HCT116 (cell line): ENCODE data around the gene ASAP3. TPM values are rescaled to one million over a fixed set of nuclear protein-coding genes. Genes with fewer than 3 reads are reported as not detected.

Experiments used
- ATAC-seq: fragments of 200-7000 bp; cut with Tn5 transposase; 2 replicates; pipeline ENCODE4 v1.9.1; 2020; ENCODE audit warnings: mild to moderate bottlenecking, moderate library complexity
- BruUV-seq: library from RNA; stranded (reverse); fragments of 400-500 nt; replicated peaks from 2 replicates; lab custom pipeline; 2021; lab: Mats Ljungman, UMichigan
- CTCF ChIA-PET: fragments of 300-600 bp; sonication (Branson Sonifier 250); formaldehyde crosslinking; loops from one replicate; lab custom pipeline; 2021; ENCODE audit warnings: antibody characterized with exemption; lab: Charles Lee
- POLR2A ChIA-PET: fragments of 300-600, 350-600 bp; sonication (Branson Sonifier 250); formaldehyde crosslinking; loops from one replicate; lab custom pipeline; 2021; ENCODE audit warnings: antibody characterized with exemption; lab: Charles Lee
- RAD21 ChIA-PET, 2 experiments: fragments of 300-600 bp; sonication (Branson Sonifier 250); formaldehyde crosslinking; loops; one replicate each; lab custom pipeline; 2023; ENCODE audit warnings: low total read pairs in 2 of 2; ENCODE audit not compliant: uncharacterized antibody in 2 of 2, unreplicated experiment in 2 of 2, low non-redundant PET in 1 of 2; lab: Charles Lee
- DNase-seq: peaks from one replicate; pipeline ENCODE4 v3.0.0-alpha.2; 2010; ENCODE audit warnings: low read depth, low spot score
- H2AFZ ChIP-seq: fragments of 200-600 bp; shearing (Covaris generic), sonication (generic); 2 replicates; pipeline ENCODE4 v1.6.1; 2017; ENCODE audit warnings: low read depth, mixed run types, mixed read lengths, antibody characterized with exemption, low read length; ENCODE audit not compliant: poor library complexity, severe bottlenecking
- H3K27ac ChIP-seq: 2 replicates; pipeline ENCODE4 v1.5.1; 2012; ENCODE audit warnings: low read depth, low read length
- H3K27me3 ChIP-seq: fragments of 200-600 bp; sonication (generic); 2 replicates; pipeline ENCODE4 v1.6.1; 2016; ENCODE audit warnings: mixed run types, low read length, mixed read lengths; ENCODE audit not compliant: insufficient read depth
- H3K36me3 ChIP-seq, 2 experiments: fragments of 200-500 bp in 1 of 2; fragments of 200-600 bp in 1 of 2; sonication (Bioruptor generic) in 1 of 2; sonication (generic) in 1 of 2; 2 replicates each; pipeline versions ENCODE4 v1.5.1 to v1.6.1; 2014 to 2016; ENCODE audit warnings: low read length in 2 of 2, inconsistent platforms in 1 of 2, mixed read lengths in 1 of 2, mixed run types in 1 of 2; ENCODE audit not compliant: insufficient read depth in 2 of 2, control insufficient read depth in 1 of 2
- H3K4me1 ChIP-seq, 2 experiments: fragments of 200-600 bp in 1 of 2; sonication (generic) in 1 of 2; 2 replicates each; pipeline versions ENCODE4 v1.5.1 to v1.6.1; 2012 to 2017; ENCODE audit warnings: low read length in 2 of 2, inconsistent platforms in 1 of 2, mild to moderate bottlenecking in 1 of 2, mixed read lengths in 1 of 2, mixed run types in 1 of 2, moderate library complexity in 1 of 2; ENCODE audit not compliant: insufficient read depth in 2 of 2, control insufficient read depth in 1 of 2
- H3K4me2 ChIP-seq: fragments of 200-600 bp; sonication (generic); 2 replicates; pipeline ENCODE4 v1.6.1; 2017; ENCODE audit warnings: mixed run types, low read length, mixed read lengths
- H3K4me3 ChIP-seq, 2 experiments: fragments of 200-600 bp in 1 of 2; sonication (generic) in 1 of 2; replicated peaks in 1 of 2; 2 replicates each; pipeline ENCODE4 v1.5.1; 2011 to 2016; ENCODE audit warnings: low read length in 2 of 2, control low read depth in 1 of 2, low read depth in 1 of 2, mild to moderate bottlenecking in 1 of 2, mixed read lengths in 1 of 2, mixed run types in 1 of 2
- H3K79me2 ChIP-seq: fragments of 200-600 bp; sonication (generic); 2 replicates; pipeline ENCODE4 v1.6.1; 2017; ENCODE audit warnings: mild to moderate bottlenecking, mixed run types, low read length, moderate library complexity, mixed read lengths; ENCODE audit not compliant: insufficient read depth
- H3K9ac ChIP-seq: fragments of 200-600 bp; sonication (generic); 2 replicates; pipeline ENCODE4 v1.6.1; 2016; ENCODE audit warnings: low read length, mixed read lengths
- H3K9me2 ChIP-seq: fragments of 200-600 bp; sonication (generic), shearing (Covaris generic); 2 replicates; pipeline ENCODE4 v1.6.1; 2017; ENCODE audit warnings: mixed run types, mild to moderate bottlenecking, moderate library complexity; ENCODE audit not compliant: insufficient read depth
- H3K9me3 ChIP-seq, 2 experiments: fragments of 200-500 bp in 1 of 2; fragments of 200-600 bp in 1 of 2; sonication (Bioruptor generic) in 1 of 2; sonication (generic) in 1 of 2; 2 replicates each; pipeline ENCODE4 v1.6.1; 2014 to 2017; ENCODE audit warnings: low read length in 2 of 2, mixed read lengths in 2 of 2, inconsistent platforms in 1 of 2, low read depth in 1 of 2, mild to moderate bottlenecking in 1 of 2, mixed run types in 1 of 2, moderate library complexity in 1 of 2; ENCODE audit not compliant: control insufficient read depth in 1 of 2, insufficient read depth in 1 of 2
- H4K20me1 ChIP-seq: fragments of 200-600 bp; sonication (generic), shearing (Covaris generic); 2 replicates; pipeline ENCODE4 v1.6.1; 2017; ENCODE audit warnings: mixed run types, mild to moderate bottlenecking, moderate library complexity; ENCODE audit not compliant: insufficient read depth
- CTCF ChIP-seq, 3 experiments: fragments of 200-600 bp in 1 of 3; sonication (generic) in 1 of 3; IDR thresholded peaks in 2 of 3; conservative IDR thresholded peaks in 1 of 3; 2 replicates each; pipeline ENCODE4 v1.5.1; 2012 to 2017; ENCODE audit warnings: low read depth in 2 of 3, low read length in 2 of 3, antibody characterized with exemption in 1 of 3, borderline replicate concordance in 1 of 3, control low read depth in 1 of 3, mild to moderate bottlenecking in 1 of 3, mixed read lengths in 1 of 3, mixed run types in 1 of 3, moderate library complexity in 1 of 3; ENCODE audit not compliant: insufficient read depth in 1 of 3
- ELF1 ChIP-seq: IDR thresholded peaks from 2 replicates; pipeline ENCODE4 v1.6.1; 2012; ENCODE audit warnings: low read depth, borderline replicate concordance
- EZH2 ChIP-seq: fragments of 200-600 bp; sonication (generic); IDR thresholded peaks from 2 replicates; pipeline ENCODE4 v1.6.1; 2017; ENCODE audit warnings: antibody characterized with exemption, mixed run types
- EZH2phosphoT487 ChIP-seq: fragments of 200-600 bp; IDR thresholded peaks from 2 replicates; pipeline ENCODE4 v1.6.1; 2018; ENCODE audit warnings: antibody characterized with exemption, borderline replicate concordance
- FOSL1 ChIP-seq: IDR thresholded peaks from 2 replicates; pipeline ENCODE4 v1.6.1; 2012; ENCODE audit warnings: low read depth
- MAX ChIP-seq: IDR thresholded peaks from 2 replicates; pipeline ENCODE4 v1.6.1; 2012
- POLR2A ChIP-seq: IDR thresholded peaks from 2 replicates; pipeline ENCODE4 v1.7.0; 2011; ENCODE audit warnings: borderline replicate concordance; ENCODE audit not compliant: insufficient read depth, insufficient read length; ENCODE audit errors: extremely low read depth
- SIN3A ChIP-seq: IDR thresholded peaks from 2 replicates; pipeline ENCODE4 v1.6.1; 2012; ENCODE audit warnings: low read depth
- SP1 ChIP-seq: IDR thresholded peaks from 2 replicates; pipeline ENCODE4 v1.6.1; 2012; ENCODE audit warnings: low read depth
- SRF ChIP-seq: IDR thresholded peaks from 2 replicates; pipeline ENCODE4 v1.6.1; 2012; ENCODE audit warnings: low read depth
- TCF7L2 ChIP-seq: IDR thresholded peaks from 2 replicates; pipeline ENCODE4 v1.7.0; 2011; ENCODE audit warnings: borderline replicate concordance, inconsistent platforms; ENCODE audit not compliant: insufficient read depth, insufficient read length; ENCODE audit errors: extremely low read depth
- YY1 ChIP-seq: IDR thresholded peaks from 2 replicates; pipeline ENCODE4 v1.6.1; 2011; ENCODE audit warnings: low read length, low read depth, moderate library complexity, mild to moderate bottlenecking; ENCODE audit not compliant: insufficient replicate concordance; ENCODE audit errors: extremely low read depth
- ZBTB33 ChIP-seq: IDR thresholded peaks from 2 replicates; pipeline ENCODE4 v1.6.1; 2011; ENCODE audit warnings: mild to moderate bottlenecking, low read length, moderate library complexity; ENCODE audit not compliant: insufficient replicate concordance; ENCODE audit errors: extremely low read depth
- ZFX ChIP-seq: fragments of 450-650 bp; IDR thresholded peaks from 2 replicates; pipeline ENCODE4 v1.6.1; 2017
- intact Hi-C: fragments of 100-400 bp; cut with micrococcal nuclease; formaldehyde crosslinking; loops from 2 replicates; pipeline ENCODE4 v1.10.0; 2022
- total RNA-seq: library from RNA; stranded (reverse); gene quantifications from one replicate; pipeline ENCODE4 v1.2.1, GENCODE V29; 2021; ENCODE audit not compliant: unreplicated experiment

ASAP3 gene
- total RNA-seq, 1 experiment from 2014 or later, result 19.7 TPM

- TF ChIP-seq EZH2phosphoT487, result no peak
- no peak for TF ChIP-seq ELF1
- TF ChIP-seq MAX, result no peak
- TF ChIP-seq CTCF (IDR thresholded peaks at IDR 0.05 in 2 of 3, conservative IDR thresholded peaks at IDR 0.05 in 1 of 3; ENCODE audit: borderline replicate concordance in 1 of 3, insufficient read depth in 1 of 3, low read depth in 2 of 3, low read length in 2 of 3), result no peak
- TF ChIP-seq SP1, result no peak
- ChIA-PET CTCF (no interaction called here), POLR2A (no interaction called here), RAD21 (no interaction called here)
- no peaks in the 10 kb centered on the region for H4K20me1 ChIP-seq
- H3K9me2 ChIP-seq, result no peaks in the 10 kb centered on the region
- BruUV-seq, result TSS peak; percentile 44
- no peaks in the 10 kb centered on the region for H3K79me2 ChIP-seq
- H3K9ac ChIP-seq, result no peak overlapping the region
- DNase-seq (no peak), ATAC-seq (no peak)
- no peak overlapping the region for H3K27ac ChIP-seq
- H3K9me3 ChIP-seq, result no peaks in the 10 kb centered on the region
- intact Hi-C loops, result no loop called here
- no peaks in the 10 kb centered on the region for H3K36me3 ChIP-seq
- H3K4me2 ChIP-seq, result no peak overlapping the region
- peaks cover 0 to 13% of the 10 kb centered on the region in 2 experiments; a peak in 1 of 4 replicates for H3K4me1 ChIP-seq
- H3K4me3 ChIP-seq, result no peak overlapping the region
- H2AFZ ChIP-seq, result no peak overlapping the region
- no peaks in the 10 kb centered on the region for H3K27me3 ChIP-seq
Measured at GRCh38 chr1:23428136-23428905, 55.7 kb downstream of the ASAP3 start.

GRCh38 chr1:23427550-23427949 lies 56.4 kb downstream of the ASAP3 start:
- RAD21 ChIA-PET, result no interaction called here
- Histone ChIP-seq H4K20me1 (no peaks in the 10 kb centered on the region), H3K4me1 (peaks cover 0 to 13% of the 10 kb centered on the region in 2 experiments; a peak in 1 of 4 replicates), H3K9me2 (no peaks in the 10 kb centered on the region), H3K27ac (no peak overlapping the region), H3K4me3 (no peak overlapping the region), H2AFZ (no peak overlapping the region), H3K36me3 (no peaks in the 10 kb centered on the region), H3K9ac (no peak overlapping the region), H3K79me2 (no peaks in the 10 kb centered on the region), H3K4me2 (no peak overlapping the region), H3K9me3 (no peaks in the 10 kb centered on the region), H3K27me3 (no peaks in the 10 kb centered on the region)
- ATAC-seq (no peak), DNase-seq (no peak)
- POLR2A ChIA-PET, result no interaction called here
- BruUV-seq, result no TSS peak
- CTCF ChIA-PET, result no interaction called here
- intact Hi-C loops, result no loop called here
- TF ChIP-seq ZBTB33 (no peak), EZH2 (no peak), SIN3A (no peak), SRF (no peak), ELF1 (no peak), POLR2A (no peak), SP1 (no peak), ZFX (no peak), YY1 (no peak), FOSL1 (no peak), TCF7L2 (no peak)
